Measurements from ENCODE around the gene RAP1GAP2.

GRCh38 chr17:2851615-2852014 lies 55.4 kb downstream of the RAP1GAP2 start:
- no peak for TF ChIP-seq CTCF (IDR thresholded peaks at IDR 0.05; ENCODE audit: borderline replicate concordance, extremely low read depth, low read length, poor library complexity, severe bottlenecking)
- no peak for TF ChIP-seq EZH2 (IDR thresholded peaks at IDR 0.05; ENCODE audit: borderline replicate concordance, low read depth, low read length, severe bottlenecking)

Measured in DND-41 (cell line).